H1 (cell line): ENCODE results near the gene MMP17. TPM values are rescaled to one million over a fixed set of nuclear protein-coding genes. Genes with fewer than 3 reads are reported as not detected.

ENCODE experiments used
- BACH1 ChIP-seq: IDR thresholded peaks from 2 replicates; pipeline ENCODE4 v1.6.1; 2012; ENCODE audit warnings: low read length, improper control_type of control experiment
- CHD2 ChIP-seq: IDR thresholded peaks from 2 replicates; pipeline ENCODE4 v1.6.1; 2012; ENCODE audit warnings: low read length, improper control_type of control experiment
- CTBP2 ChIP-seq: IDR thresholded peaks from 2 replicates; pipeline ENCODE4 v1.7.0; 2011; ENCODE audit warnings: borderline replicate concordance, mild to moderate bottlenecking, moderate library complexity, mixed read lengths, low read length; ENCODE audit not compliant: insufficient read depth, insufficient read length
- POLR2A ChIP-seq, 2 experiments: IDR thresholded peaks; 1 replicate in 1 of 2; 2 replicates in 1 of 2; pipeline ENCODE4 v1.6.1; 2011; ENCODE audit warnings: low read depth in 2 of 2, low read length in 2 of 2, mild to moderate bottlenecking in 2 of 2; ENCODE audit errors: control extremely low read depth in 1 of 2
- RAD21 ChIP-seq, 2 experiments: IDR thresholded peaks in 1 of 2; conservative IDR thresholded peaks in 1 of 2; 2 replicates each; pipeline ENCODE4 v1.6.1; 2011; ENCODE audit warnings: low read depth in 2 of 2, low read length in 2 of 2, improper control_type of control experiment in 1 of 2, inconsistent platforms in 1 of 2, mild to moderate bottlenecking in 1 of 2, moderate library complexity in 1 of 2
- SP2 ChIP-seq: IDR thresholded peaks from 2 replicates; pipeline ENCODE4 v1.6.1; 2012; ENCODE audit warnings: mild to moderate bottlenecking, low read length, inconsistent platforms
- SRF ChIP-seq: IDR thresholded peaks from 2 replicates; pipeline ENCODE4 v1.6.1; 2011; ENCODE audit warnings: mild to moderate bottlenecking, low read depth, low read length, moderate library complexity
- TAF7 ChIP-seq: optimal IDR thresholded peaks from 2 replicates; pipeline ENCODE3; 2011; ENCODE audit warnings: low read depth, mild to moderate bottlenecking, inconsistent platforms, low read length, moderate library complexity, borderline replicate concordance
- TBP ChIP-seq: IDR thresholded peaks from 2 replicates; pipeline ENCODE4 v1.6.1; 2011; ENCODE audit warnings: low read depth, low read length, improper control_type of control experiment
- ZNF274 ChIP-seq: IDR thresholded peaks from 2 replicates; pipeline ENCODE4 v1.7.0; 2012; ENCODE audit warnings: low read length, borderline replicate concordance; ENCODE audit errors: extremely low read depth
- polyA plus RNA-seq, 7 experiments: library from polyadenylated mRNA; depleted of rRNA in 3 of 7; stranded (reverse) in 5 of 7; unstranded in 2 of 7; fragments of >200 nt in 5 of 7; fragments of 200-250 nt in 2 of 7; gene quantifications; 1 replicate in 5 of 7; 2 replicates in 1 of 7; 4 replicates in 1 of 7; pipeline versions ENCODE4 v1.2.1 to v1.2.3, GENCODE V29; 2011 to 2013; ENCODE audit warnings: missing spikeins in 2 of 7, mixed read lengths in 2 of 7
- total RNA-seq: library from RNA; stranded (reverse); fragmentation: NEBNext Ultra II Directional; extraction: Animal tissue kit (Norgen Biotek cat#: 25700); gene quantifications from 2 replicates; pipeline ENCODE4 v1.2.1, GENCODE V29; 2021
- TF ChIP-seq, protein P1 (sequence below): fragments of 300-600 bp; sonication (generic); IDR thresholded peaks from 2 replicates; pipeline ENCODE4 v1.7.1; 2012; ENCODE audit warnings: low read length, moderate library complexity, mild to moderate bottlenecking, inconsistent platforms; ENCODE audit not compliant: insufficient replicate concordance

Gene MMP17
- total and polyA plus RNA-seq, 2 of the 8 experiments (the other 6 are each of a cell fraction or from before 2014, with no cell fraction given) = 41.3 to 53.8 TPM

DNA sequence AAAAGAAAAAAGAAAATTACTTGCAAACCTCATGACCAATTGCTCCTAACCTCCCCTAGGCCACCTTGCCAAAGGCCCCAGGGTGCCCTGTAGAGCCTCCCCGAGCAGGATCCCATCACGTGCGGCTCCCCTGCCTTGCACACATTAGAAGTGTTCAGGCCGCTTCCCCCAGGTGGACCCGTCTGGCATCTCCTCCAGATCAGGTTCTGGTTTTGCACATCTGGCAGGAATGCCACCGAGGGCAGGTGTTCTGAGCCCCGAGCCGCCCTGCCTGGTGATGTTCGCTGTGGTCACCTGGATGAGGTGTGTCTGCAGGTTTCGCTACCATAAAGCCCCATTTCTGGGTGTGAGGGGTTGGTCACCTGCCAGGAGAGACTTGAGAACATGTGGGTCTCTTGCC is 19.3 kb downstream of the MMP17 start (continued):
- TF ChIP-seq, protein P1, sequence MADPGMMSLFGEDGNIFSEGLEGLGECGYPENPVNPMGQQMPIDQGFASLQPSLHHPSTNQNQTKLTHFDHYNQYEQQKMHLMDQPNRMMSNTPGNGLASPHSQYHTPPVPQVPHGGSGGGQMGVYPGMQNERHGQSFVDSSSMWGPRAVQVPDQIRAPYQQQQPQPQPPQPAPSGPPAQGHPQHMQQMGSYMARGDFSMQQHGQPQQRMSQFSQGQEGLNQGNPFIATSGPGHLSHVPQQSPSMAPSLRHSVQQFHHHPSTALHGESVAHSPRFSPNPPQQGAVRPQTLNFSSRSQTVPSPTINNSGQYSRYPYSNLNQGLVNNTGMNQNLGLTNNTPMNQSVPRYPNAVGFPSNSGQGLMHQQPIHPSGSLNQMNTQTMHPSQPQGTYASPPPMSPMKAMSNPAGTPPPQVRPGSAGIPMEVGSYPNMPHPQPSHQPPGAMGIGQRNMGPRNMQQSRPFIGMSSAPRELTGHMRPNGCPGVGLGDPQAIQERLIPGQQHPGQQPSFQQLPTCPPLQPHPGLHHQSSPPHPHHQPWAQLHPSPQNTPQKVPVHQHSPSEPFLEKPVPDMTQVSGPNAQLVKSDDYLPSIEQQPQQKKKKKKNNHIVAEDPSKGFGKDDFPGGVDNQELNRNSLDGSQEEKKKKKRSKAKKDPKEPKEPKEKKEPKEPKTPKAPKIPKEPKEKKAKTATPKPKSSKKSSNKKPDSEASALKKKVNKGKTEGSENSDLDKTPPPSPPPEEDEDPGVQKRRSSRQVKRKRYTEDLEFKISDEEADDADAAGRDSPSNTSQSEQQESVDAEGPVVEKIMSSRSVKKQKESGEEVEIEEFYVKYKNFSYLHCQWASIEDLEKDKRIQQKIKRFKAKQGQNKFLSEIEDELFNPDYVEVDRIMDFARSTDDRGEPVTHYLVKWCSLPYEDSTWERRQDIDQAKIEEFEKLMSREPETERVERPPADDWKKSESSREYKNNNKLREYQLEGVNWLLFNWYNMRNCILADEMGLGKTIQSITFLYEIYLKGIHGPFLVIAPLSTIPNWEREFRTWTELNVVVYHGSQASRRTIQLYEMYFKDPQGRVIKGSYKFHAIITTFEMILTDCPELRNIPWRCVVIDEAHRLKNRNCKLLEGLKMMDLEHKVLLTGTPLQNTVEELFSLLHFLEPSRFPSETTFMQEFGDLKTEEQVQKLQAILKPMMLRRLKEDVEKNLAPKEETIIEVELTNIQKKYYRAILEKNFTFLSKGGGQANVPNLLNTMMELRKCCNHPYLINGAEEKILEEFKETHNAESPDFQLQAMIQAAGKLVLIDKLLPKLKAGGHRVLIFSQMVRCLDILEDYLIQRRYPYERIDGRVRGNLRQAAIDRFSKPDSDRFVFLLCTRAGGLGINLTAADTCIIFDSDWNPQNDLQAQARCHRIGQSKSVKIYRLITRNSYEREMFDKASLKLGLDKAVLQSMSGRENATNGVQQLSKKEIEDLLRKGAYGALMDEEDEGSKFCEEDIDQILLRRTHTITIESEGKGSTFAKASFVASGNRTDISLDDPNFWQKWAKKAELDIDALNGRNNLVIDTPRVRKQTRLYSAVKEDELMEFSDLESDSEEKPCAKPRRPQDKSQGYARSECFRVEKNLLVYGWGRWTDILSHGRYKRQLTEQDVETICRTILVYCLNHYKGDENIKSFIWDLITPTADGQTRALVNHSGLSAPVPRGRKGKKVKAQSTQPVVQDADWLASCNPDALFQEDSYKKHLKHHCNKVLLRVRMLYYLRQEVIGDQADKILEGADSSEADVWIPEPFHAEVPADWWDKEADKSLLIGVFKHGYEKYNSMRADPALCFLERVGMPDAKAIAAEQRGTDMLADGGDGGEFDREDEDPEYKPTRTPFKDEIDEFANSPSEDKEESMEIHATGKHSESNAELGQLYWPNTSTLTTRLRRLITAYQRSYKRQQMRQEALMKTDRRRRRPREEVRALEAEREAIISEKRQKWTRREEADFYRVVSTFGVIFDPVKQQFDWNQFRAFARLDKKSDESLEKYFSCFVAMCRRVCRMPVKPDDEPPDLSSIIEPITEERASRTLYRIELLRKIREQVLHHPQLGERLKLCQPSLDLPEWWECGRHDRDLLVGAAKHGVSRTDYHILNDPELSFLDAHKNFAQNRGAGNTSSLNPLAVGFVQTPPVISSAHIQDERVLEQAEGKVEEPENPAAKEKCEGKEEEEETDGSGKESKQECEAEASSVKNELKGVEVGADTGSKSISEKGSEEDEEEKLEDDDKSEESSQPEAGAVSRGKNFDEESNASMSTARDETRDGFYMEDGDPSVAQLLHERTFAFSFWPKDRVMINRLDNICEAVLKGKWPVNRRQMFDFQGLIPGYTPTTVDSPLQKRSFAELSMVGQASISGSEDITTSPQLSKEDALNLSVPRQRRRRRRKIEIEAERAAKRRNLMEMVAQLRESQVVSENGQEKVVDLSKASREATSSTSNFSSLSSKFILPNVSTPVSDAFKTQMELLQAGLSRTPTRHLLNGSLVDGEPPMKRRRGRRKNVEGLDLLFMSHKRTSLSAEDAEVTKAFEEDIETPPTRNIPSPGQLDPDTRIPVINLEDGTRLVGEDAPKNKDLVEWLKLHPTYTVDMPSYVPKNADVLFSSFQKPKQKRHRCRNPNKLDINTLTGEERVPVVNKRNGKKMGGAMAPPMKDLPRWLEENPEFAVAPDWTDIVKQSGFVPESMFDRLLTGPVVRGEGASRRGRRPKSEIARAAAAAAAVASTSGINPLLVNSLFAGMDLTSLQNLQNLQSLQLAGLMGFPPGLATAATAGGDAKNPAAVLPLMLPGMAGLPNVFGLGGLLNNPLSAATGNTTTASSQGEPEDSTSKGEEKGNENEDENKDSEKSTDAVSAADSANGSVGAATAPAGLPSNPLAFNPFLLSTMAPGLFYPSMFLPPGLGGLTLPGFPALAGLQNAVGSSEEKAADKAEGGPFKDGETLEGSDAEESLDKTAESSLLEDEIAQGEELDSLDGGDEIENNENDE = no peak
- no peak for TF ChIP-seq POLR2A (IDR thresholded peaks at IDR 0.05; ENCODE audit: control extremely low read depth in 1 of 2, low read depth in 2 of 2, low read length in 2 of 2)
- TF ChIP-seq TAF7 = no peak
- no peak for TF ChIP-seq ZNF274
- TF ChIP-seq RAD21 (IDR thresholded peaks at IDR 0.05 in 1 of 2, conservative IDR thresholded peaks at IDR 0.05 in 1 of 2; ENCODE audit: low read depth in 2 of 2, low read length in 2 of 2) = no peak
- no peak for TF ChIP-seq SP2
- no peak for TF ChIP-seq CTBP2
- no peak for TF ChIP-seq CHD2
- no peak for TF ChIP-seq BACH1
- TF ChIP-seq SRF = no peak
- no peak for TF ChIP-seq TBP
